Lower leg skin (tissue), 4 donors: ENCODE measurements around the gene PLXDC2. TPM values are rescaled to one million over a fixed set of nuclear protein-coding genes. Genes with fewer than 3 reads are reported as not detected.

Source experiments
- DNase-seq, 2 donors: peaks; one replicate each; pipeline ENCODE4 v3.0.0-alpha.2; 2019; ENCODE audit warnings: low spot score in 2 of 2
- H3K4me3 ChIP-seq: fragments of 200-600 bp; sonication (generic); 2 replicates; pipeline ENCODE4 v1.5.1; 2017; ENCODE audit warnings: mild to moderate bottlenecking, low read depth; ENCODE audit not compliant: poor library complexity, severe bottlenecking
- POLR2A ChIP-seq, 2 donors: fragments of 450-650 bp; IDR thresholded peaks; one replicate each; pipeline ENCODE4 v1.6.1; 2016 to 2017; ENCODE audit warnings: antibody characterized with exemption in 2 of 2, mild to moderate bottlenecking in 1 of 2, moderate library complexity in 1 of 2
- WGBS, 2 donors: methylation state at CpG; one replicate each; pipeline ENCODE4 v1.1.5; 2018; 5-methylcytosine and 5-hydroxymethylcytosine counted together
- intact Hi-C: fragments of 100-400 bp; cut with DNase I; formaldehyde crosslinking; loops from one replicate; pipeline ENCODE4 v1.15.0; 2023; ENCODE audit warnings: low total_unique reads
- total RNA-seq, 4 donors: library from RNA; depleted of rRNA; stranded (reverse); fragments of >200 nt; gene quantifications; one replicate each; pipeline ENCODE4 v1.1.0, GENCODE V29; 2016
- TF ChIP-seq, protein P1 (sequence below), 3 donors: fragments of 450-650 bp; IDR thresholded peaks; one replicate each; pipeline ENCODE4 v1.5.1; 2016; ENCODE audit warnings: antibody characterized with exemption in 3 of 3, mild to moderate bottlenecking in 3 of 3, moderate library complexity in 2 of 3

PLXDC2 gene
- total RNA-seq, 4 donors from 2014 or later = 75.3 to 113 (median 95.3) TPM

DNA sequence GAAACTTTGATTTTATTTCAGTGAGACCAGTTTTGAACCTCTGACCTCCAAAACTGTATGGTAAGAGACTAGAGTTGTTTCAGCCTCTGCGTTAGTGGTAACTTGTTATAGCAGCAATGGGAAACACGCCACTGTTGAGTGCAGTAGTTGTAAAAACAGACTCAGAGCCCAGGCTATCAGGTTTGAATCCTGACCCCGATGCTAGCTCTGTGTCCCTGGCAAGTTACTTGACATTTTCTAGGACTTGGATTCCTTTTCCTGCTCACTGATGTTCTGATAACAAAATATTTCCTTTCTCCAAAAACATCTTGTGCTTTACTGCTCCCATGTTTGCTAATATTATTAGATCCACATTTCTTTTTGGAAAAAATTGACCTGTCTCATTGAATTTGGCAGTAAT, 131.0 kb downstream of the PLXDC2 start:
- TF ChIP-seq, protein P1, sequence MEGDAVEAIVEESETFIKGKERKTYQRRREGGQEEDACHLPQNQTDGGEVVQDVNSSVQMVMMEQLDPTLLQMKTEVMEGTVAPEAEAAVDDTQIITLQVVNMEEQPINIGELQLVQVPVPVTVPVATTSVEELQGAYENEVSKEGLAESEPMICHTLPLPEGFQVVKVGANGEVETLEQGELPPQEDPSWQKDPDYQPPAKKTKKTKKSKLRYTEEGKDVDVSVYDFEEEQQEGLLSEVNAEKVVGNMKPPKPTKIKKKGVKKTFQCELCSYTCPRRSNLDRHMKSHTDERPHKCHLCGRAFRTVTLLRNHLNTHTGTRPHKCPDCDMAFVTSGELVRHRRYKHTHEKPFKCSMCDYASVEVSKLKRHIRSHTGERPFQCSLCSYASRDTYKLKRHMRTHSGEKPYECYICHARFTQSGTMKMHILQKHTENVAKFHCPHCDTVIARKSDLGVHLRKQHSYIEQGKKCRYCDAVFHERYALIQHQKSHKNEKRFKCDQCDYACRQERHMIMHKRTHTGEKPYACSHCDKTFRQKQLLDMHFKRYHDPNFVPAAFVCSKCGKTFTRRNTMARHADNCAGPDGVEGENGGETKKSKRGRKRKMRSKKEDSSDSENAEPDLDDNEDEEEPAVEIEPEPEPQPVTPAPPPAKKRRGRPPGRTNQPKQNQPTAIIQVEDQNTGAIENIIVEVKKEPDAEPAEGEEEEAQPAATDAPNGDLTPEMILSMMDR (IDR thresholded peaks at IDR 0.05) = no peak
- DNase-seq = no peak
- intact Hi-C loops = no loop called here
- H3K4me3 ChIP-seq = no peak overlapping the region
- WGBS, 2 donors = 31 to 34% methylated on average over 3 of the region's 3 CpGs

DNA sequence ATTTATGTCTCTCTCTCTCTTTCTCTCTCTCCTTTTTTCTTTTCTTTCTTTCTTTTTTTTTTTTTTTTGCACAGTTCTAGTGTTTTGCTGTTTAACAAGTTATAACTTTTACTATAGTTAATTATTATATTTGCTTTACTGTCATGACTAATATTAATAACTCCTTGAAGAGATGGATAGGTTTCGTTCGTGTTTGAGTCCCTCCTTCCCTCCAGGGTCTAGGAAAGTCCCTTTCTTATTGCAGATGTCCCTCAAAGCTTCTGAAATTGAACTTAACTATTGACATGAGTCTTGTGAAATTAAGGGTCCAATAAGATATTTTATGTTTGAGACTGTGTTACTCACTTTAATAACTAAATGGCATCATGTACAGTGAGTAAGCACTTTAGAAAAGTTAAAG, 131.4 kb downstream of the PLXDC2 start:
- WGBS, 2 donors = 32% methylated on average over 2 of the region's 2 CpGs

DNA sequence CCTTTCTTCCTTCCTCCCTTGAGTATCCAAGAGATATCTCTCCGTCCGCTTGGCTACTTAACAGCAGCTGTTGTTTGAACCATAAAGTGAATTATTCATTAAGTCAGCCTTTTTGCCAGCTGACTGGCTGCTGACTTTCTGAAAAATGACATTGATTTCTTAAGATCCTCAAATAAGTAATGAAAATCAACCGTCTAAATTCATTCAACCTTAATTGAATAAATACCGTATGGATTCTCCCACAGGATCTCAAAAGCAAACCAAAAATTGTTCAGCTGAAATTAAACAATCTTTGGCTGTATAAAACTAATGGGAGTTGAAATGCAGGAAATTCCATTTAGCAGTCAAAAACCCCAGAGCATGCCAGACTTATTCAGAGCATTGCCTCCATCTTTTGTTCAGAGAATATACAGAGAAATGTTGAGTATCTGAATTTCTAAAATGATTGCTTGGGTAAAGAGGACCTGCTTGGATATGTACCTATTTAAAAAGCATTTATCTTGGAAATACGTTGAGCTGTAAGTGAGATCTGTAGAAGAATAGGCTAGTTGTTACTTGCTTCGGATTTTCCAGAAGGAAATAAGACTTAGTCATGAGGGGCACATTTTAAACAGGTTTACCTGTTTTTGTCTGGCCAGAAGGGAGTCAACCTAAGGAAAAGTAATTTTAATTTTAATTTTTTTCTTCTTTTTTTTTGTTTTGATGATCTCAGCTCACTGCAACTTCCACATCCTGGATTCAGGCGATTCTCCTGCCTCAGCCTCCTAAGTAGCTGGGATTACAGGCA, 136.2 kb downstream of the PLXDC2 start:
- intact Hi-C loops = no loop called here
- H3K4me3 ChIP-seq = no peak overlapping the region
- TF ChIP-seq POLR2A (IDR thresholded peaks at IDR 0.05) = no peak
- TF ChIP-seq, protein P1 (IDR thresholded peaks at IDR 0.05) = no peak
- 43 to 50% methylated on average over 7 of the region's 7 CpGs for WGBS, 2 donors
- DNase-seq = no peak

More for the DNA sequence above, 131.4 kb downstream of the PLXDC2 start:
- no peak overlapping the region for H3K4me3 ChIP-seq
- no peak for TF ChIP-seq POLR2A (IDR thresholded peaks at IDR 0.05)
- TF ChIP-seq, protein P1 (IDR thresholded peaks at IDR 0.05) = no peak
- intact Hi-C loops = no loop called here
- DNase-seq = no peak

DNA sequence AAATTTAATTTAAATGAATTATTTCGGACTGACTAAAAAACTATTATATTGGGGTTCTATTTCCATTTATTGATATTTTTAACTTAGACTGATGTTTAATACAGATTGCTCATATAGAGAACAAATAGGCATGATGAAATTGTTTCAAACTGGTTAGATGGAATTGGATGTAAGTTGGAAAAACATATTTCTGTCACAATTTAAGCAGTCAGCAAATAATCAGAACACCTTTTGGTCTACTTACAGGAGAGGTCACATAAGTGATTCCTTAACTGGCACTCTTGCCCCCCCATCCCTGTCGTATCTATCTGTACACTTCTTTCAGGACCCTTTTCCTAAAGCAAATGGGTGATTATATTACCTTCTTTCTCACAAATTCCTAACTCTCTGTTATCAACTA, 138.4 kb downstream of the PLXDC2 start:
- TF ChIP-seq POLR2A (IDR thresholded peaks at IDR 0.05) = no peak
- TF ChIP-seq, protein P1 (IDR thresholded peaks at IDR 0.05) = no peak
- H3K4me3 ChIP-seq = no peak overlapping the region
- DNase-seq = no peak
- WGBS, 2 donors = 96 to 98% methylated on average over 2 of the region's 2 CpGs
- intact Hi-C loops = no loop called here

DNA sequence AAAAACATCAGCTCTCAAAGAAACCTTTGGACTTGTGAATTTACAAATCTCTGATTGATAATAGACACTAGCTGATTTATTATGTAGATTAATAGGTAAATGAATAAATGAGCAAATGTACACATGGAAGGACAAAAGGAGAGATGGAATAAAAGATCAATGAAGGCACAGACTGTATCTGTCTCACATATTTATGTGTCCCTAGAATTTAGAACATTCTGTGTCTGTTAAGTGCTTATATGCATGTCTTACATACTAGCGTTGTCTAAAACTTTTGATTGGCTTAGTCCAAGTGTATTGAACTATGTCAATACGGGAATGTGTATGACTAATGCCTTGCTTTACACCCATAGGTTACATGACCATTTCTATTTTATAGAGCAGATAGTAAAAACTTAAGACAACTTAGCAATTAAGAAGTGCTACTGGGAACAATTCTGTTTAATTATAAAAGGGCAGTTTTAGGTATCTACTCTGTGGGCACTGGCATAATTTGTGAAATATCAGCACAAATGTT, 140.3 kb downstream of the PLXDC2 start:
- no peak for DNase-seq
- intact Hi-C loops = no loop called here
- TF ChIP-seq, protein P1 (IDR thresholded peaks at IDR 0.05) = no peak
- TF ChIP-seq POLR2A (IDR thresholded peaks at IDR 0.05) = no peak
- no peak overlapping the region for H3K4me3 ChIP-seq
- 92 to 96% methylated on average over 2 of the region's 2 CpGs for WGBS, 2 donors
